OCI-LY7 (cell line): ENCODE measurements around the gene ZBTB7A. TPM values are rescaled to one million over a fixed set of nuclear protein-coding genes. Genes with fewer than 3 reads are reported as not detected.

ENCODE experiments used
- BruUV-seq: library from RNA; stranded (reverse); fragments of 400-500 nt; replicated peaks from 2 replicates; lab custom pipeline; 2021; lab: Mats Ljungman, UMichigan
- CTCF ChIA-PET: fragments of 300-600 bp; sonication (Branson Sonifier 250); formaldehyde crosslinking; loops from one replicate; lab custom pipeline; 2022; ENCODE audit warnings: antibody characterized with exemption; ENCODE audit not compliant: unreplicated experiment; lab: Charles Lee
- POLR2A ChIA-PET: fragments of 300-600 bp; sonication (Branson Sonifier 250); formaldehyde crosslinking; loops from one replicate; lab custom pipeline; 2022; ENCODE audit warnings: antibody characterized with exemption; lab: Charles Lee
- DNase-seq: peaks from one replicate; pipeline ENCODE4 v3.0.0-alpha.2; 2015; ENCODE audit warnings: low spot score
- H2AFZ ChIP-seq: fragments of 200-600 bp; sonication (generic), shearing (Covaris generic); 2 replicates; pipeline ENCODE4 v1.6.1; 2014; ENCODE audit warnings: mild to moderate bottlenecking, antibody characterized with exemption, low read length, moderate library complexity
- H3K27ac ChIP-seq: fragments of 200-600 bp; sonication (generic); 2 replicates; pipeline ENCODE4 v1.5.1; 2014; ENCODE audit warnings: mixed run types, low read depth, mild to moderate bottlenecking, moderate library complexity, low read length, inconsistent platforms; ENCODE audit not compliant: poor library complexity, severe bottlenecking
- H3K36me3 ChIP-seq: fragments of 200-600 bp; sonication (generic); 2 replicates; pipeline ENCODE4 v1.6.1; 2014; ENCODE audit warnings: mild to moderate bottlenecking, antibody characterized with exemption, low read length, moderate library complexity, mixed read lengths; ENCODE audit not compliant: insufficient read depth
- H3K4me1 ChIP-seq: fragments of 200-600 bp; sonication (generic); 2 replicates; pipeline ENCODE4 v1.5.1; 2014; ENCODE audit warnings: mild to moderate bottlenecking, low read length; ENCODE audit not compliant: insufficient read depth, poor library complexity, severe bottlenecking
- H3K4me2 ChIP-seq: fragments of 200-600 bp; sonication (generic); 2 replicates; pipeline ENCODE4 v1.6.1; 2014; ENCODE audit warnings: mild to moderate bottlenecking, low read length
- H3K4me3 ChIP-seq: fragments of 200-600 bp; sonication (generic); 2 replicates; pipeline ENCODE4 v1.5.1; 2014; ENCODE audit warnings: mild to moderate bottlenecking, low read depth, low read length; ENCODE audit not compliant: poor library complexity, severe bottlenecking
- H3K79me2 ChIP-seq: fragments of 200-600 bp; sonication (generic); 2 replicates; pipeline ENCODE4 v1.6.1; 2016; ENCODE audit warnings: low read depth, mild to moderate bottlenecking, low read length, moderate library complexity, mixed read lengths; ENCODE audit not compliant: insufficient read depth
- H3K9me2 ChIP-seq: fragments of 200-600 bp; sonication (generic); 2 replicates; pipeline ENCODE4 v1.6.1; 2016; ENCODE audit warnings: mild to moderate bottlenecking, low read length, mixed read lengths; ENCODE audit not compliant: insufficient read depth
- H3K9me3 ChIP-seq: fragments of 200-600 bp; sonication (generic); 2 replicates; pipeline ENCODE4 v1.6.1; 2014; ENCODE audit warnings: mild to moderate bottlenecking, mixed run types, low read length, mixed read lengths
- H4K20me1 ChIP-seq: fragments of 200-600 bp; sonication (generic); 2 replicates; pipeline ENCODE4 v1.6.1; 2014; ENCODE audit warnings: mild to moderate bottlenecking, antibody characterized with exemption, low read length, moderate library complexity, mixed read lengths; ENCODE audit not compliant: insufficient read depth
- EZH2phosphoT487 ChIP-seq: fragments of 200-600 bp; sonication (generic); IDR thresholded peaks from 2 replicates; pipeline ENCODE4 v1.6.1; 2018; ENCODE audit warnings: low read depth, borderline replicate concordance, mild to moderate bottlenecking, mixed run types, antibody characterized with exemption, low read length, moderate library complexity, mixed read lengths
- intact Hi-C: fragments of 100-400 bp; cut with micrococcal nuclease; formaldehyde crosslinking; loops from one replicate; pipeline ENCODE4 v1.10.0; 2022; ENCODE audit not compliant: unreplicated experiment
- total RNA-seq, 2 experiments: library from RNA; depleted of rRNA in 1 of 2; stranded (reverse); fragments of >200 nt in 1 of 2; shearing (Covaris generic) in 1 of 2; gene quantifications; 2 replicates each; pipeline ENCODE4 v1.2.3, GENCODE V29; 2014 to 2022
- TF ChIP-seq, protein P1 (sequence below): fragments of 200-600 bp; sonication (generic); conservative IDR thresholded peaks from 2 replicates; pipeline ENCODE4 v1.5.1; 2014; ENCODE audit warnings: mild to moderate bottlenecking, antibody characterized with exemption, low read length, moderate library complexity, mixed read lengths

ZBTB7A gene
- total RNA-seq, 2 experiments from 2014 or later: 17.2 to 29.3 TPM

GRCh38 chr19:4018140-4018613 is 48.5 kb downstream of the ZBTB7A start:
- Histone ChIP-seq H3K79me2 (peaks cover 5% of the 10 kb centered on the region; the same call in 1 of the 2 replicates), H4K20me1 (no peaks in the 10 kb centered on the region), H2AFZ (no peak overlapping the region), H3K4me3 (no peak overlapping the region), H3K4me2 (no peak overlapping the region), H3K4me1 (peaks cover 6% of the 10 kb centered on the region), H3K9me3 (no peaks in the 10 kb centered on the region), H3K36me3 (peaks cover 55% of the 10 kb centered on the region), H3K27ac (no peak overlapping the region), H3K9me2 (no peaks in the 10 kb centered on the region)
- TF ChIP-seq, protein P1, sequence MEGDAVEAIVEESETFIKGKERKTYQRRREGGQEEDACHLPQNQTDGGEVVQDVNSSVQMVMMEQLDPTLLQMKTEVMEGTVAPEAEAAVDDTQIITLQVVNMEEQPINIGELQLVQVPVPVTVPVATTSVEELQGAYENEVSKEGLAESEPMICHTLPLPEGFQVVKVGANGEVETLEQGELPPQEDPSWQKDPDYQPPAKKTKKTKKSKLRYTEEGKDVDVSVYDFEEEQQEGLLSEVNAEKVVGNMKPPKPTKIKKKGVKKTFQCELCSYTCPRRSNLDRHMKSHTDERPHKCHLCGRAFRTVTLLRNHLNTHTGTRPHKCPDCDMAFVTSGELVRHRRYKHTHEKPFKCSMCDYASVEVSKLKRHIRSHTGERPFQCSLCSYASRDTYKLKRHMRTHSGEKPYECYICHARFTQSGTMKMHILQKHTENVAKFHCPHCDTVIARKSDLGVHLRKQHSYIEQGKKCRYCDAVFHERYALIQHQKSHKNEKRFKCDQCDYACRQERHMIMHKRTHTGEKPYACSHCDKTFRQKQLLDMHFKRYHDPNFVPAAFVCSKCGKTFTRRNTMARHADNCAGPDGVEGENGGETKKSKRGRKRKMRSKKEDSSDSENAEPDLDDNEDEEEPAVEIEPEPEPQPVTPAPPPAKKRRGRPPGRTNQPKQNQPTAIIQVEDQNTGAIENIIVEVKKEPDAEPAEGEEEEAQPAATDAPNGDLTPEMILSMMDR: no peak
- TF ChIP-seq EZH2phosphoT487: no peak
- intact Hi-C loops: no loop called here
- CTCF ChIA-PET: no interaction called here
- no TSS peak for BruUV-seq
- no peak for DNase-seq
- POLR2A ChIA-PET: no interaction called here

- Histone ChIP-seq H3K9me3 (no peaks in the 10 kb centered on the region), H3K4me1 (peaks cover 6% of the 10 kb centered on the region), H2AFZ (no peak overlapping the region), H3K79me2 (peaks cover 5% of the 10 kb centered on the region; the same call in 1 of the 2 replicates), H3K36me3 (peaks cover 58% of the 10 kb centered on the region), H3K4me3 (no peak overlapping the region), H3K27ac (no peak overlapping the region), H3K9me2 (no peaks in the 10 kb centered on the region), H3K4me2 (no peak overlapping the region), H4K20me1 (no peaks in the 10 kb centered on the region)
- ChIA-PET CTCF (no interaction called here), POLR2A (no interaction called here)
- BruUV-seq: no TSS peak
- TF ChIP-seq, protein P1: no peak
- no peak for TF ChIP-seq EZH2phosphoT487
- DNase-seq: no peak
- intact Hi-C loops: no loop called here
Measured at GRCh38 chr19:4016903-4017638, 49.6 kb downstream of the ZBTB7A start.

- Histone ChIP-seq H3K4me2 (no peak overlapping the region), H4K20me1 (no peaks in the 10 kb centered on the region), H3K9me3 (no peaks in the 10 kb centered on the region), H3K36me3 (peaks cover 57% of the 10 kb centered on the region), H3K79me2 (peaks cover 3% of the 10 kb centered on the region; the same call in 1 of the 2 replicates), H3K27ac (no peak overlapping the region), H3K4me1 (no peaks in the 10 kb centered on the region), H3K4me3 (no peak overlapping the region), H3K9me2 (no peaks in the 10 kb centered on the region), H2AFZ (no peak overlapping the region)
- TF ChIP-seq EZH2phosphoT487: no peak
- TF ChIP-seq, protein P1: no peak
- no TSS peak for BruUV-seq
- POLR2A ChIA-PET: no interaction called here
- CTCF ChIA-PET: no interaction called here
- DNase-seq: no peak
- intact Hi-C loops: no loop called here
Measured at GRCh38 chr19:4016486-4016885, 50.2 kb downstream of the ZBTB7A start.
